WTC11 (cell line): ENCODE results near the gene INF2. TPM values are rescaled to one million over a fixed set of nuclear protein-coding genes. Genes with fewer than 3 reads are reported as not detected.

Experiments
- ATAC-seq: fragments of 200-7000 bp; cut with Tn5 transposase; 2 replicates; pipeline ENCODE4 v1.10.0; 2021; ENCODE audit warnings: mild to moderate bottlenecking, moderate library complexity
- CTCF ChIA-PET: fragments of 300-600 bp; sonication (Branson Sonifier 250); formaldehyde crosslinking; loops from one replicate; lab custom pipeline; 2021; ENCODE audit warnings: antibody characterized with exemption; lab: Charles Lee
- POLR2A ChIA-PET: fragments of 350-600 bp; sonication (Branson Sonifier 250); formaldehyde crosslinking; loops from one replicate; lab custom pipeline; 2021; ENCODE audit warnings: antibody characterized with exemption; lab: Charles Lee
- DNase-seq: peaks from one replicate; pipeline ENCODE4 v3.0.0; 2021; ENCODE audit warnings: low spot score
- H3K27ac Mint-ChIP-seq: 2 replicates; pipeline ENCODE4 v1.8.0; 2021; ENCODE audit warnings: mixed read lengths
- H3K27me3 Mint-ChIP-seq: 2 replicates; pipeline ENCODE4 v1.8.0; 2021; ENCODE audit warnings: low read depth, mild to moderate bottlenecking, moderate library complexity, mixed read lengths
- H3K36me3 Mint-ChIP-seq: 2 replicates; pipeline ENCODE4 v1.8.0; 2021; ENCODE audit warnings: mixed read lengths
- H3K4me1 Mint-ChIP-seq: 2 replicates; pipeline ENCODE4 v1.8.0; 2022; ENCODE audit warnings: mixed read lengths
- H3K4me3 Mint-ChIP-seq: 2 replicates; pipeline ENCODE4 v1.8.0; 2021; ENCODE audit warnings: mild to moderate bottlenecking, moderate library complexity, mixed read lengths
- H3K9me3 Mint-ChIP-seq: 2 replicates; pipeline ENCODE4 v1.8.0; 2021; ENCODE audit warnings: mixed read lengths
- CREM ChIP-seq: sonication (generic); formaldehyde crosslinking; IDR thresholded peaks from 2 replicates; pipeline ENCODE4 v1.8.1; 2022; ENCODE audit warnings: mild to moderate bottlenecking, missing genetic modification reagents, moderate library complexity
- E2F1 ChIP-seq: sonication (generic); formaldehyde crosslinking; IDR thresholded peaks from 2 replicates; pipeline ENCODE4 v1.8.0; 2022; ENCODE audit warnings: mild to moderate bottlenecking, missing genetic modification reagents
- ELF4 ChIP-seq: sonication (generic); formaldehyde crosslinking; IDR thresholded peaks from 2 replicates; pipeline ENCODE4 v1.8.1; 2022; ENCODE audit warnings: low read depth, mild to moderate bottlenecking, moderate library complexity, missing genetic modification reagents
- GRHL2 ChIP-seq: fragments of 250-450 bp; sonication (Bioruptor Pico); IDR thresholded peaks from 2 replicates; pipeline ENCODE4 v1.8.0; 2022; ENCODE audit warnings: mild to moderate bottlenecking, moderate library complexity; ENCODE audit not compliant: insufficient replicate concordance, severe bottlenecking
- HMGXB4 ChIP-seq: sonication (generic); formaldehyde crosslinking; IDR thresholded peaks from 2 replicates; pipeline ENCODE4 v1.8.1; 2023; ENCODE audit warnings: mild to moderate bottlenecking, moderate library complexity, missing genetic modification reagents
- KAT7 ChIP-seq: sonication (generic); formaldehyde crosslinking; IDR thresholded peaks from 2 replicates; pipeline ENCODE4 v1.8.1; 2023; ENCODE audit warnings: missing genetic modification reagents, mild to moderate bottlenecking, borderline replicate concordance
- MAX ChIP-seq: sonication (generic); formaldehyde crosslinking; IDR thresholded peaks from 2 replicates; pipeline ENCODE4 v1.8.0; 2022; ENCODE audit warnings: mild to moderate bottlenecking, missing genetic modification reagents
- NFE2L1 ChIP-seq: sonication (generic); formaldehyde crosslinking; IDR thresholded peaks from 2 replicates; pipeline ENCODE4 v1.8.1; 2023; ENCODE audit warnings: missing genetic modification reagents
- NR1H2 ChIP-seq: sonication (generic); formaldehyde crosslinking; IDR thresholded peaks from 2 replicates; pipeline ENCODE4 v1.9.0; 2021; ENCODE audit warnings: mild to moderate bottlenecking, moderate library complexity, missing genetic modification reagents
- PREB ChIP-seq: sonication (generic); formaldehyde crosslinking; IDR thresholded peaks from 2 replicates; pipeline ENCODE4 v1.8.1; 2022; ENCODE audit warnings: mild to moderate bottlenecking, missing genetic modification reagents, moderate library complexity, borderline replicate concordance
- SMAD4 ChIP-seq: sonication (generic); formaldehyde crosslinking; IDR thresholded peaks from 2 replicates; pipeline ENCODE4 v1.8.0; 2022; ENCODE audit warnings: mild to moderate bottlenecking, missing genetic modification reagents
- SOX15 ChIP-seq: fragments of 250-450 bp; sonication (Bioruptor Pico); IDR thresholded peaks from 2 replicates; pipeline ENCODE4 v1.9.0; 2021; ENCODE audit warnings: mild to moderate bottlenecking
- TEAD1 ChIP-seq: sonication (generic); formaldehyde crosslinking; IDR thresholded peaks from 2 replicates; pipeline ENCODE4 v1.8.0; 2022; ENCODE audit warnings: mild to moderate bottlenecking, missing genetic modification reagents
- ZNF121 ChIP-seq: sonication (generic); formaldehyde crosslinking; IDR thresholded peaks from 2 replicates; pipeline ENCODE4 v1.8.0; 2023; ENCODE audit warnings: missing genetic modification reagents
- ZNF281 ChIP-seq: sonication (generic); formaldehyde crosslinking; IDR thresholded peaks from 2 replicates; pipeline ENCODE4 v1.8.0; 2023; ENCODE audit warnings: mild to moderate bottlenecking, missing genetic modification reagents
- ZNF317 ChIP-seq: sonication (generic); formaldehyde crosslinking; IDR thresholded peaks from 2 replicates; pipeline ENCODE4 v1.8.1; 2023; ENCODE audit warnings: low read depth, mild to moderate bottlenecking, moderate library complexity, missing genetic modification reagents, borderline replicate concordance
- ZNF416 ChIP-seq: fragments of 250-450 bp; sonication (Bioruptor Pico); IDR thresholded peaks from 2 replicates; pipeline ENCODE4 v1.9.0; 2021; ENCODE audit warnings: mild to moderate bottlenecking, inconsistent platforms
- ZNF425 ChIP-seq: fragments of 250-450 bp; sonication (Bioruptor Pico); conservative IDR thresholded peaks from 2 replicates; pipeline ENCODE4 v1.9.0; 2021; ENCODE audit warnings: mild to moderate bottlenecking
- ZNF532 ChIP-seq: fragments of 250-450 bp; sonication (Bioruptor Pico); IDR thresholded peaks from 2 replicates; pipeline ENCODE4 v1.9.0; 2021; ENCODE audit warnings: mild to moderate bottlenecking, borderline replicate concordance
- total RNA-seq: library from RNA; stranded (reverse); gene quantifications from 3 replicates; pipeline ENCODE4 v1.2.3, GENCODE V29; 2021

The INF2 gene
- total RNA-seq, 1 experiment from 2014 or later, result 82.4 TPM

GRCh38 chr14:104710071-104710735, 20.8 kb downstream of the INF2 start:
- Mint-ChIP-seq H3K36me3 (peaks cover 7% of the 10 kb centered on the region), H3K27ac (no peak overlapping the region), H3K4me1 (peaks cover 3% of the 10 kb centered on the region; the same call in 1 of the 2 replicates), H3K27me3 (no peaks in the 10 kb centered on the region), H3K9me3 (no peaks in the 10 kb centered on the region), H3K4me3 (no peak overlapping the region)
- no peak for DNase-seq
- ChIA-PET CTCF (interaction anchor here (1.3 to 2.1 kb wide), 4 partner anchors 15 to 59 kb away, joined by 4 to 13 read pairs (median 6); no protein-coding TSS in a partner anchor), POLR2A (no interaction called here)
- no peak for ATAC-seq
- TF ChIP-seq PREB (no peak), HMGXB4 (CRISPR knock-in tag) (no peak), ZNF425 (no peak), GRHL2 (no peak), SOX15 (no peak), ZNF281 (CRISPR knock-in tag) (no peak), KAT7 (CRISPR knock-in tag) (no peak), ZNF317 (CRISPR knock-in tag) (no peak), TEAD1 (CRISPR knock-in tag) (no peak), SMAD4 (no peak), NR1H2 (CRISPR knock-in tag) (no peak), ELF4 (CRISPR knock-in tag) (no peak), ZNF121 (CRISPR knock-in tag) (no peak), NFE2L1 (CRISPR knock-in tag) (no peak), CREM (CRISPR knock-in tag) (no peak), MAX (no peak), ZNF532 (no peak), ZNF416 (CRISPR knock-in tag) (no peak), E2F1 (no peak)
